Astrocyte (in vitro differentiated cells and primary cell): ENCODE data around the gene TM9SF4. TPM values are rescaled to one million over a fixed set of nuclear protein-coding genes. Genes with fewer than 3 reads are reported as not detected.
A peak's percentile ranks its signal among the peaks of the same experiment; 100 is the strongest.

ENCODE experiments used
- DNase-seq: peaks from one replicate; pipeline ENCODE4 v3.0.0-alpha.2; 2010; ENCODE audit warnings: low read depth
- FAIRE-seq: peaks from 2 replicates; lab custom pipeline; 2011; peaks lifted over from hg19 to GRCh38; lab: Jason Lieb, UNC
- H2AFZ ChIP-seq: 2 replicates; pipeline ENCODE4 v1.6.0; 2012; ENCODE audit warnings: low read depth, low read length, inconsistent platforms
- H3K27ac ChIP-seq: 2 replicates; pipeline ENCODE4 v1.5.1; 2011; ENCODE audit warnings: low read depth, low read length, inconsistent platforms
- H3K27me3 ChIP-seq: 2 replicates; pipeline ENCODE4 v1.6.0; 2011; ENCODE audit warnings: low read length, inconsistent platforms; ENCODE audit not compliant: insufficient read depth
- H3K36me3 ChIP-seq: 2 replicates; pipeline ENCODE4 v1.5.1; 2011; ENCODE audit warnings: low read length, inconsistent platforms; ENCODE audit not compliant: insufficient read depth
- H3K4me1 ChIP-seq: 2 replicates; pipeline ENCODE4 v1.5.1; 2011; ENCODE audit warnings: low read length, inconsistent platforms; ENCODE audit not compliant: insufficient read depth
- H3K4me2 ChIP-seq: 2 replicates; pipeline ENCODE4 v1.6.0; 2012; ENCODE audit warnings: low read length, inconsistent platforms
- H3K4me3 ChIP-seq: 2 replicates; pipeline ENCODE4 v1.5.1; 2011; ENCODE audit warnings: low read depth, mild to moderate bottlenecking, low read length, inconsistent platforms; ENCODE audit not compliant: insufficient read depth
- H3K79me2 ChIP-seq: 2 replicates; pipeline ENCODE4 v1.6.0; 2012; ENCODE audit warnings: mild to moderate bottlenecking, low read length, inconsistent platforms; ENCODE audit not compliant: insufficient read depth
- H3K9ac ChIP-seq: 2 replicates; pipeline ENCODE4 v1.6.0; 2012; ENCODE audit warnings: mild to moderate bottlenecking, low read length, inconsistent platforms
- H3K9me3 ChIP-seq: 2 replicates; pipeline ENCODE4 v1.5.1; 2012; ENCODE audit warnings: low read depth, mild to moderate bottlenecking, low read length, inconsistent platforms; ENCODE audit not compliant: insufficient read depth
- H4K20me1 ChIP-seq: 2 replicates; pipeline ENCODE4 v1.6.0; 2012; ENCODE audit warnings: low read length, inconsistent platforms; ENCODE audit not compliant: insufficient read depth
- H3K27ac Mint-ChIP-seq: one replicate; pipeline ENCODE4 v1.8.0; 2021; ENCODE audit warnings: mild to moderate bottlenecking, mixed read lengths; ENCODE audit not compliant: unreplicated experiment
- H3K27me3 Mint-ChIP-seq: one replicate; pipeline ENCODE4 v1.8.0; 2021; ENCODE audit warnings: low read depth, mixed read lengths; ENCODE audit not compliant: unreplicated experiment
- H3K36me3 Mint-ChIP-seq: one replicate; pipeline ENCODE4 v1.8.0; 2021; ENCODE audit warnings: low read depth, mixed read lengths; ENCODE audit not compliant: unreplicated experiment
- H3K4me1 Mint-ChIP-seq: one replicate; pipeline ENCODE4 v1.8.0; 2021; ENCODE audit warnings: low read depth, mixed read lengths; ENCODE audit not compliant: unreplicated experiment
- H3K4me3 Mint-ChIP-seq: one replicate; pipeline ENCODE4 v1.8.0; 2021; ENCODE audit warnings: mild to moderate bottlenecking, moderate library complexity, mixed read lengths; ENCODE audit not compliant: unreplicated experiment
- H3K9me3 Mint-ChIP-seq: one replicate; pipeline ENCODE4 v1.8.0; 2021; ENCODE audit warnings: mild to moderate bottlenecking, mixed read lengths; ENCODE audit not compliant: unreplicated experiment
- CTCF ChIP-seq: IDR thresholded peaks from 2 replicates; pipeline ENCODE4 v1.5.1; 2011; ENCODE audit warnings: low read depth, mild to moderate bottlenecking, inconsistent platforms, low read length, moderate library complexity; ENCODE audit not compliant: insufficient read depth
- EZH2 ChIP-seq: IDR thresholded peaks from 2 replicates; pipeline ENCODE4 v1.6.1; 2012; ENCODE audit warnings: mild to moderate bottlenecking, low read length, inconsistent platforms; ENCODE audit not compliant: insufficient read depth
- total RNA-seq: library from RNA; stranded (reverse); gene quantifications from 2 replicates; pipeline ENCODE4 v1.2.1, GENCODE V29; 2021

The TM9SF4 gene
- total RNA-seq, 1 donor from 2014 or later = 64.0 TPM

- H3K27me3 ChIP-seq = no peaks in the 10 kb centered on the region
- TF ChIP-seq EZH2 (no peak), CTCF (no peak)
- peaks cover 3% of the 10 kb centered on the region for H3K36me3 Mint-ChIP-seq
- peaks cover 2% of the 10 kb centered on the region for H3K9me3 Mint-ChIP-seq
- H4K20me1 ChIP-seq = no peaks in the 10 kb centered on the region
- H3K4me3 ChIP-seq = no peak overlapping the region
- H3K27ac Mint-ChIP-seq = peak overlapping the region; percentile 53
- no peaks in the 10 kb centered on the region for H3K27me3 Mint-ChIP-seq
- H3K36me3 ChIP-seq = peaks cover 2% of the 10 kb centered on the region
- peak overlapping the region; percentile 40 for H3K4me3 Mint-ChIP-seq
- DNase-seq (no peak), FAIRE-seq (no peak)
- peaks cover 10% of the 10 kb centered on the region for H3K4me1 Mint-ChIP-seq
- H3K79me2 ChIP-seq = peaks cover 9% of the 10 kb centered on the region
- peaks cover 12% of the 10 kb centered on the region for H3K4me1 ChIP-seq
- H3K9me3 ChIP-seq = no peaks in the 10 kb centered on the region
- H3K9ac ChIP-seq = no peak overlapping the region
- no peak overlapping the region for H3K27ac ChIP-seq
- H3K4me2 ChIP-seq = peak overlapping the region; percentile 95
- no peak overlapping the region for H2AFZ ChIP-seq
Observed at GRCh38 chr20:32188376-32189122, 79.0 kb downstream of the TM9SF4 start.

GRCh38 chr20:32189123-32189410 is 79.6 kb downstream of the TM9SF4 start:
- H3K36me3 ChIP-seq = peaks cover 2% of the 10 kb centered on the region
- peaks cover 9% of the 10 kb centered on the region for H3K79me2 ChIP-seq
- no peaks in the 10 kb centered on the region for H3K9me3 ChIP-seq
- peak overlapping the region; percentile 95 for H2AFZ ChIP-seq
- H3K9ac ChIP-seq = peak overlapping the region; percentile 86
- no peak overlapping the region for H3K4me3 Mint-ChIP-seq
- H3K9me3 Mint-ChIP-seq = no peaks in the 10 kb centered on the region
- FAIRE-seq = no peak
- H3K36me3 Mint-ChIP-seq = peaks cover 3% of the 10 kb centered on the region
- no peak for DNase-seq
- peak overlapping the region; percentile 69 for H3K4me3 ChIP-seq
- H3K27ac Mint-ChIP-seq = no peak overlapping the region
- no peaks in the 10 kb centered on the region for H4K20me1 ChIP-seq
- TF ChIP-seq CTCF (no peak), EZH2 (no peak)
- no peaks in the 10 kb centered on the region for H3K27me3 Mint-ChIP-seq
- peak overlapping the region; percentile 95 for H3K4me2 ChIP-seq
- no peak overlapping the region for H3K27ac ChIP-seq
- H3K27me3 ChIP-seq = no peaks in the 10 kb centered on the region
- peaks cover 12% of the 10 kb centered on the region for H3K4me1 ChIP-seq
- H3K4me1 Mint-ChIP-seq = peaks cover 10% of the 10 kb centered on the region
